ENCODE measurements around the gene PTGIR.

Gene PTGIR, protein sequence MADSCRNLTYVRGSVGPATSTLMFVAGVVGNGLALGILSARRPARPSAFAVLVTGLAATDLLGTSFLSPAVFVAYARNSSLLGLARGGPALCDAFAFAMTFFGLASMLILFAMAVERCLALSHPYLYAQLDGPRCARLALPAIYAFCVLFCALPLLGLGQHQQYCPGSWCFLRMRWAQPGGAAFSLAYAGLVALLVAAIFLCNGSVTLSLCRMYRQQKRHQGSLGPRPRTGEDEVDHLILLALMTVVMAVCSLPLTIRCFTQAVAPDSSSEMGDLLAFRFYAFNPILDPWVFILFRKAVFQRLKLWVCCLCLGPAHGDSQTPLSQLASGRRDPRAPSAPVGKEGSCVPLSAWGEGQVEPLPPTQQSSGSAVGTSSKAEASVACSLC
- 0 to 0.44 (median 0.05) reads per million in 4 experiments for total RNA-seq

GRCh38 chr19:46624958-46625661 lies at the start of gene PTGIR:
Gene PTGIR, minus strand, starts transcription at chr19:46625089. Its CDS starts 864 bp downstream, at chr19:46624225.
- DNase-seq, result no peak

GRCh38 chr19:46670813-46671212 lies 45.9 kb upstream of the PTGIR start:
- no peak for DNase-seq

GRCh38 chr19:46668662-46669061 lies 43.8 kb upstream of the PTGIR start:
- DNase-seq, result no peak

DNA sequence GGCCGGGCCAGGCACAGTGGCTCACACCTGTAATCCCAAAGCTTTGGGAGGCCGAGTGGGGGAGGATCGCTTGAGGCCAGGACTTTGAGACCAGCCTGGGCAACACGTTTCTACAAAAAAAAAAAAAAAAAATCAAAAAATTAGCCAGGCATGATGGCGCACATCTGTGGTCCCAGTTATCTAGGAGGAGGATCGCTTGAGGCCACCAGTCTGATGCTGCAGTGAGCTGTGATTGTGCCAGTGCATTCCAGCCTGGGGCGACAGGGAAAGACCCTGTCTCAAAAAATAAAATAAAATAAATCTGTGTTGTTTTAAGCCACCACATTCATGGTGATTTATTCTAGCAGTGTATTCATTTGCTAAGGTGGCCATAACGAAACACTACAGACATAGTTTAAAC lies 40.2 kb upstream of the PTGIR start:
- no peak for DNase-seq

DNA sequence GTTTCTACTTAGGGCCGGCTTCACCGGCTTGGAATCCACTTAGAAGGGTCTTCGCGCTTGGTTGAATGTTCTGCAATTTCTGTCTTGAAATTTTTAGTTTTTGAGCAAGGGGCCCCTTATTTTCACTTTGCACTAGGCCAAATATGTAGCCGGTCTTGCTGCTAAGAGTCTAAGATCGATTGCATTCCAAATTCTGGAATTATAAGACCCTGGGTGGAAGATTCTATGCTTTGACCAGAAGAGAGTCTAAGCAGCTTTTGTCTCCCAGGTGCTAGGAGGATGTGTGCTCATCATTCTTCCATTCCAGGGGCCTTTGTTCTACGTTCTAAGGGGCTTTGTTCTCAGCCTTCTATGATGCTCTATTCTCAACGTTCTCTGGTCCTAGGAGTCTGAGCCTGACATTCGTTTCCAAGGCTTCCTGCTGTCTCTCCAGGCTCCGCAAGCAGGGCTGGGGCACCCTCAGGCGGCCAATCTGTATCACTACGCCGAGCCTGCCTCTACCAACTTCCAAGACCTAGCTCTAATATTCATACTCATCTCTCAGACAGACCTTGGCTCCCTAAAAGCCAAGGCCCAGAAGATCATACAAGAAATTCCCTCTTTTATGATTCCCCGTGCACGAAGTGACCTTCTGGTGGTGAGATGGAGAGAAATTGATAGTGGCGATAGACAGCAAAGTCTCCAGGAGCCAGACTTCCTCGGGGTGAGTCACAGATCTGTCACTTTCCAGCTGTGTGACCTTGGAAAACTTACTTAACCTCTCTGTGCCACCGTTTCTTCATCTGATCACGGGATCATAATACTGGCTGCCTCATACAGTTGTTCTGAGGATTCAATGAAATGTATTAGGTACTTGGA lies 37.1 kb upstream of the PTGIR start:
- peak; percentile 64 for DNase-seq

DNA sequence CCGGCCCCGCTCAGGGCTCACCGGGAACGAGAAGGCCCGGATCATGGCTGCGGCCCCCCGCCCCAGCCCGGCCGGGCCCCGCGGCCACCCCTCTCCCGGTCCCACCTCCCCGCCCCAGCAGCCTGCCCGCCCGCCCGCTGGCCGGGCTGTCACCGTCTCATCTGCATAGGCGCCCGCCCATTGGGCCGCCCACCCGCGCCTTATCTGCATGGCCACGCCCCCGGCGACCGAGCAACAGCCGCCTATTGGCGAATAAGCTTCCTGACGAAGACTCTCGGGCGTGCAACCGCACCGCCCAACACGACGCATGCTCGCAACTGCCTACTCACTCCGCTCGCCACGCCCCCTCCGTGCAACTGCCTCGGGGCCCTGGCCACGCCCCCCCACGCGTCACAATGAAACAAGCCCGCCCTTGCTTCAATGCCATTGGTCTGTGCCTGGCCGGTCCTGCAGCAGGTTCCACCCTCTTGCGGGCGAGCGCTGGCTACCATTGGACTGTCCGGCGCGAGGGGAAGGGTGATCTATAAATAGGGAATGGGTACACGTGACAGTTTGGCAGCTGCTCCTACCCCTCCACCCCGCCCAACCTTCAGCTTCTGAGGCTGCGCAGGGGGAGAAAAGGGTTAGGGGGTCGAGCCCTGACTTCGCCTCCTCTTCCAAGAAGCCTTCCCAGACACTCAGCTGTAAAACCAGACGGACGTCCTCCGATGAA lies 36.3 kb upstream of the PTGIR start, which contains the start of gene DACT3:
TSS of gene DACT3 (minus strand) at position 163 of the 712 bp plus-strand sequence. CDS start at position 45, 118 bp downstream.
- peak; percentile 99 for DNase-seq

DNA sequence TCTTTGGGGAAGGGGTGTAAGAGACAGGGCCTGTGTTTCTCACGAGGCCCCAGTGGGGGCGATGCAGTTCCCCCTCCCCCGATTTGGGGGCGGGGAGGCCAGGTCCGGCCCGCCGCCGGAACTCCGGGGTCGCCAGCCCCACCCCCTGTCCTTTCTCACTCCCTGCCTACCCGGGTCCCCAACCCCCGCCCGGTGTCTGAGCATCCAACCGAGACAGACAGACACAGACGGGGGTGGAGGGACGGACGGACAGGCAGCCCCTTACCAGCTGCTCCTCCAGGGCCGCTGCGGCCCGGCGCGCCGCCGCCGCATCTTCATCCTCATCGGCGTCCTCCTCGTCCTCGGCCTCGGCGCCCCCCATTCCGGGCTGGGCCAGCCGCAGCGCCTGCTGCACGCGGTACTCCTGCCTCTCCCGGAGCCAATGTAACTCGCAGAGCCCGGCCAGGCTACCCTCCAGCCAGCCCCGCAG lies 35.7 kb upstream of the PTGIR start:
- DNase-seq, result no peak

- no peak for DNase-seq
Measured at GRCh38 chr19:46660008-46660517, 35.2 kb upstream of the PTGIR start.

DNA sequence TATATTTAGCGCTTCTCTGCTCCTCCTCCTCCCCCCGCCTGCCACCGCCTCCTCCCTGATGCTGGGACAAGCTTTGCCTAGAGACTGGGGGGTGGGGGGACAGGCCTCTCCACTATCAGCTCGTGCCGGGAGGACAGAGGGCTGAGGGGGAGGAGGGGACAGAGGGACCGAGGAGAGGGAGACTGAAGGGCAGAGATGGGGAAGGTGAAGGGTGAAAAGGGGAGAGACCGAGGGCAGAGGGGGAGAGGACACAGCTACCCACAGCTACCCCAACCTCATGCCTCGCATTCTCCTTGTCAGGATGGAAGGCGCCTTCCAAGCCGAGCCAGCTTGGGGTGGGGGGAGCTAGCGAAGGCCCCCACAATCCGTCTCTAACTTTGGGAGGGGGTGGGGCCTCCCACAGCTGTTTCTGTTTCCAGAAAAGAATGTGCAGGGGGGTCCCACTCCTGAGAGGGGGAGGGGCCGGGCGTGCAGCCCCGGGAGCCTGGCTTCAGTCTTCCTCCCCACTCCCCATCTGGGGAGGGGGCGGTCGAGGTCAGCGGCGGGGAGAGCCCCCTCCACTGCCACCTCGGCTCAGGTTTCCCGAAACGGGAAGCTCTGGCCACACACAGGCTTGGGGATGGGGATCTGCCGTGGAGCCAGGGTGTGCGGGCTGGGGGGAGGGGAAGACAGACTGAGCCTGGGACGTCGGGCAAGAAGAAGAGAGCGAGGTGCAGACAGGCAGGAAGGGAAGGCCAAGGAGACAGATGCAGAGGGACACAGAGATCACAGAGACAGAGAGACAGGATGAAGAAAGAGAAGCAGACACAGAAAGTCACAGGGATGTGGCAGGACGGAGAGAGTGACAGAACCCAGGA lies 34.5 kb upstream of the PTGIR start:
- no peak for DNase-seq

- no peak for DNase-seq
Measured at GRCh38 chr19:46656541-46656940, 31.7 kb upstream of the PTGIR start.

GRCh38 chr19:46654621-46655152 lies 29.8 kb upstream of the PTGIR start:
- no peak for DNase-seq

GRCh38 chr19:46650445-46650844 lies 25.6 kb upstream of the PTGIR start:
- no peak for DNase-seq

DNA sequence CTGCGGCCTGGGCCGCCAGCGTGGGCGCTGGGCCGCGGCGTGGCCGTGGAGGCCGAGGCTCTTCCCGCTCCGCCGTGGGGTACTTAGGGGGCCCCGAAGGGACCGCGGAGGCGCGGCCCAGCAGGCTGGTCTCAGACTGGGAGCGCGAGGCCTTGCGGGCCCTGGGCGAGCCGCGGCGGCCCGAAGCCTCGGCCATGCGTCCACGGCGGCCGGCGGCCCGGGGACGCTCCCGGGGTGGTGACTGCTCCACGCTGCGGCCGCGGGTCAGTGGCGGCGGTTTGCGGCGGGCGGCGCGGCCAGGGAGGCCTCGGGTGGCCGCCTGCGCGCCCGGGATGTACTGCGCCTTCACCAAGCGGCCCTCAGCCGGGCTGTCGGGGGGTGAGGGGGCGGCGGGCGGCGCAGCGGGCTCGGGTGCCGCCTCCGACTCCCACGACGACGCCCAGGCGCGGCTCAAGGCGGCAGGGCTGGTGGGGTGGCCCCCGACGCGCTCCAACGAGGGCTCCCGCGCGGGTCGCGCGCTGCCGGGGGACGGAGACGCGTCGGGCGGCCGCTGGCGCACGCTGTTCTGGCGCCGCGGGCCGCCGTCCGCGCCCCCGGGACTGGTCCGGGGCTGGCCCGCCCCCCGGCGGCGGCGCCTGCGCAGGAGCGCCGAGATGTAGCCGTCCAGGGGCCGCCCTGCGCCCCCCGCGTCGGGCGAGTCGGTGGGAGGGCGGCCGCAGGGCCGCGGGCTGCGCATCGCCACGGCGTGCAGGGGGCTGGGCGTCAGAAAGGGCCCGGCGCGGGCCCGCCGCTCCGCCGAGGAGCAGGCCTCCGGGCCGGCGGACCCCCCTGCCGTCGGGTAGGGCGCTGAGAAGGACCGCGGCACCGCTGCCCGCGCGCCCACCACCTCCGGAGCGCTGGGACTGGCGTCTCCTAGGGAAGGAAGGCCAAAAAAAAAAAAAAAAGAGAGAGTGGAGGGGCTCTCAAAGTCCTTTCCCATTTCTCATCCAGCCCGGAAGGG lies 24.4 kb upstream of the PTGIR start:
- no peak for DNase-seq

DNA sequence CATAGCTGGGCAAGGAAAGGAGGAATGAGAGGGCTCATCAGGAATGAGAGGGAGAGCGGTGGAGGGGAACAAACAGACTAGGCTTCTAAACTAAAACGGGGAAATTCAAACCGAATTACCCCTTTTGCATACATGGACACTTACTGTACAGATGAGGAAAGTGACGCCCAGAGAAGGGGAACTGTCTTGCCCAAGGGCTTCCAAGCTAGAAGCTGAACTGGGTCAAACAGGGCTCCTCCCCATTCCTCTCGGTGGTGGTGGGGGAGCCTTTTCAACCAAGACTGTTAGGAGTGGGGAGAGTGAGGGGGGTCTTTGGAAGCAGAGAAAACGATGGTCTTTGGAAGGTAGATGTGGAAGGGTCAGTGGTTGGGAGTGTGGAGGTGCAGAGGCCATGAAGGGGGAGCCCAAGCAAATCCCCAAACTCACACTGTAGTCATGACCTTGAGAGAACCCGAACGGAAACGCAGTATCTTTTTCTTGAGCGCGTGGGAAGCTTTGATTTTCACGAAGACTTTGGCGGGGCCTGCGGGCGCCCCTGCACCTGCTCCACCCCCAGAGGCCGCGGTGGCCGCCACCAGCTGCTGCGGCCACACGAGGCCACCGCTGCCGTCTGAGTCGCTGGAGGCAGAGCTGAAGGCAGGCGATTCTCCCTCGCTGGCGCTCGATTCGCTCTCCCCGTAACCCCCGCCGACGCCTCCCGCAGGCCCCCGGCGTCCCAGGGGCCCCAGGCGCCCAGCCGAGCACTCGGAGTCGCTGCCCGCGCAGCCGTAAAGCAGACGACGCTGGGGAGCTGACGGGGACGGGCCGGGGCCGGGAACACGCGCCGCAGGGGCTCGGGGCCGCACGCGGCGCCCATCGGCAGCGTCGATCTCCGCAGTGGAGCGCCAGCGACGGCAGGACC lies 23.4 kb upstream of the PTGIR start:
- DNase-seq, result no peak

DNA sequence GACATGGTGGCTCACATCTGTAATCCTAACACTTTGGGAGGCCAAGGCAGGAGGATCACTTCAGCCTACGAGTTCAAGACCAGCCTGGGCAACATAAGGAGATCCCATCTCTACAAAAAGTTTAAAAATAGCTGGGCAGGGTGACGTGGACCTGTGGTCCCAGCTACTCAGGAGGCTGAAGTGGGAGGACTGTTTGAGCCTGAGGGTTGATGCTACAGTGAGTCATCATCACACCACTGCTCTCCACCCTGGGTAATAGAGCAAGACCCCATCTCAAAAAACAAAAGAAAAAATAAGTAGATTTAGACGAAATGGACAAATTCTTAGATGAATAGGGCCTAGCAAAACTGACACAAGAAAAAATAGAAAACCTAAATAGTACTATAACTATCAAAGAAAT lies 21.5 kb upstream of the PTGIR start:
- DNase-seq, result no peak

DNA sequence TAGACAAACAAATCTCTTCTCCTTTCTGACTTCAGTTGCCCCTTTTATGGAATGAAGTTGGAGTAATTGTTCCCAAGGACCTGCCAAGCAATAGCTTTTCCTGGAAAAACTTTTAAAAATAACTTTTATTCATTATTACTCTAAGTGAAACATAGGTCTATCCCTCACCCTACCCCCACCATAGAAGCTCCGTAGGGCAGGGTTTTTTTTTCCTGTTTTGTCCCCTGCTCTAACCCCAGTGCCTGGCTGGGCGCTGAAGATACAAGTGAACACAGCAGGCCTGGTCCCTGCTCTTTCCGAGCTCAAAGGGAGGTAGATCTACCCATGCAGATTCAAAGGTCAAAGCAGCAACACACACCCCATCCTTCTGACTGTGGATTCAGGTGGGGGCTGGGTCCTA lies 19.8 kb upstream of the PTGIR start:
- no peak for DNase-seq

GRCh38 chr19:46640656-46641055 lies 15.8 kb upstream of the PTGIR start:
- DNase-seq, result no peak

Data from effector CD8-positive, alpha-beta T cell (primary cell).